NCI-H526 treated with DMSO at 0.1 percent for 48 hours (cell line): Measurements from ENCODE around the gene ZNF688.
"Not testable (repeated sequence)": the region's sequence is repeated elsewhere in the genome, so short reads cannot be mapped to it uniquely, and the experiment has no call there.

Source experiments
- DNase-seq: peaks from one replicate; lab custom pipeline; 2025; lab: John Stamatoyannopoulos, UW

The ZNF688 gene

GRCh38 chr16:30533748-30534367 is 37.7 kb downstream of the ZNF688 start:
- no peak for DNase-seq

GRCh38 chr16:30533146-30533522 is 38.4 kb downstream of the ZNF688 start:
- DNase-seq = no peak

GRCh38 chr16:30532285-30533145 is 39.0 kb downstream of the ZNF688 start:
- no peak for DNase-seq

- no peak for DNase-seq
Observed at GRCh38 chr16:30530163-30531037, 41.1 kb downstream of the ZNF688 start.

- no peak for DNase-seq
Observed at GRCh38 chr16:30528799-30529457, 42.6 kb downstream of the ZNF688 start.

GRCh38 chr16:30527635-30528178 is 43.8 kb downstream of the ZNF688 start:
- peak; percentile 50 for DNase-seq

GRCh38 chr16:30526823-30527634 is 44.5 kb downstream of the ZNF688 start:
- peak; percentile 94 for DNase-seq

GRCh38 chr16:30526137-30526822 is 45.2 kb downstream of the ZNF688 start, which contains the start of gene ZNF768:
Gene ZNF768, minus strand, starts transcription at chr16:30526566. Its CDS starts 153 bp downstream, at chr16:30526413.
- DNase-seq = no peak

GRCh38 chr16:30525844-30526136 is 45.7 kb downstream of the ZNF688 start:
- DNase-seq = no peak

- DNase-seq = no peak
Observed at GRCh38 chr16:30524575-30525568, 46.6 kb downstream of the ZNF688 start.

GRCh38 chr16:30523768-30524574 is 47.5 kb downstream of the ZNF688 start:
- DNase-seq = no peak

- DNase-seq = not testable (repeated sequence)
Observed at GRCh38 chr16:30522702-30523463, 48.6 kb downstream of the ZNF688 start.

- peak; percentile 2 for DNase-seq
Observed at GRCh38 chr16:30521873-30522641, 49.5 kb downstream of the ZNF688 start.

GRCh38 chr16:30521476-30521872 is 50.0 kb downstream of the ZNF688 start:
- no peak for DNase-seq
